Suprapubic skin (tissue), 4 donors: ENCODE data around the gene FCER2. TPM values are rescaled to one million over a fixed set of nuclear protein-coding genes. Genes with fewer than 3 reads are reported as not detected.
A peak's percentile ranks its signal among the peaks of the same experiment; 100 is the strongest.

Experiments
- DNase-seq, 2 donors: peaks; one replicate each; pipeline ENCODE4 v3.0.0-alpha.2; 2019; ENCODE audit warnings: low spot score in 2 of 2
- H3K27ac ChIP-seq: fragments of 200-600 bp; sonication (generic); one replicate; pipeline ENCODE4 v1.5.1; 2019
- H3K27me3 ChIP-seq: fragments of 200-600 bp; sonication (generic); one replicate; pipeline ENCODE4 v1.5.1; 2019
- H3K36me3 ChIP-seq: fragments of 200-600 bp; sonication (generic); one replicate; pipeline ENCODE4 v1.5.1; 2019
- H3K4me1 ChIP-seq: fragments of 200-600 bp; sonication (generic); one replicate; pipeline ENCODE4 v1.5.1; 2019
- H3K4me3 ChIP-seq: fragments of 200-600 bp; sonication (generic); one replicate; pipeline ENCODE4 v1.5.1; 2019; ENCODE audit warnings: mild to moderate bottlenecking
- H3K9me3 ChIP-seq: fragments of 200-600 bp; sonication (generic); one replicate; pipeline ENCODE4 v1.5.1; 2019
- EP300 ChIP-seq: sonication (generic); formaldehyde crosslinking; IDR thresholded peaks from one replicate; pipeline ENCODE4 v1.6.1; 2017; ENCODE audit warnings: antibody characterized with exemption
- POLR2A ChIP-seq, 2 donors: fragments of 450-650 bp; IDR thresholded peaks; one replicate each; pipeline ENCODE4 v1.6.1; 2017; ENCODE audit warnings: antibody characterized with exemption in 2 of 2, mild to moderate bottlenecking in 2 of 2, moderate library complexity in 2 of 2
- POLR2AphosphoS5 ChIP-seq, 3 donors: sonication (generic); formaldehyde crosslinking; IDR thresholded peaks; one replicate each; pipeline ENCODE4 v1.6.1; 2017; ENCODE audit warnings: antibody characterized with exemption in 3 of 3
- WGBS: methylation state at CpG from one replicate; pipeline ENCODE4 v1.1.5; 2018; 5-methylcytosine and 5-hydroxymethylcytosine counted together
- total RNA-seq, 4 donors: library from RNA; depleted of rRNA; stranded (reverse); fragments of >200 nt; gene quantifications; one replicate each; pipeline ENCODE4 v1.1.0, GENCODE V29; 2016
- TF ChIP-seq, protein P1 (sequence below), 2 donors: fragments of 200-600 bp in 1 of 2; fragments of 450-650 bp in 1 of 2; sonication (generic) in 1 of 2; IDR thresholded peaks; one replicate each; pipeline ENCODE4 v1.5.1; 2016 to 2019; ENCODE audit warnings: antibody characterized with exemption in 2 of 2, mild to moderate bottlenecking in 1 of 2, moderate library complexity in 1 of 2

FCER2 gene
- total RNA-seq, 4 donors from 2014 or later = not detected

DNA sequence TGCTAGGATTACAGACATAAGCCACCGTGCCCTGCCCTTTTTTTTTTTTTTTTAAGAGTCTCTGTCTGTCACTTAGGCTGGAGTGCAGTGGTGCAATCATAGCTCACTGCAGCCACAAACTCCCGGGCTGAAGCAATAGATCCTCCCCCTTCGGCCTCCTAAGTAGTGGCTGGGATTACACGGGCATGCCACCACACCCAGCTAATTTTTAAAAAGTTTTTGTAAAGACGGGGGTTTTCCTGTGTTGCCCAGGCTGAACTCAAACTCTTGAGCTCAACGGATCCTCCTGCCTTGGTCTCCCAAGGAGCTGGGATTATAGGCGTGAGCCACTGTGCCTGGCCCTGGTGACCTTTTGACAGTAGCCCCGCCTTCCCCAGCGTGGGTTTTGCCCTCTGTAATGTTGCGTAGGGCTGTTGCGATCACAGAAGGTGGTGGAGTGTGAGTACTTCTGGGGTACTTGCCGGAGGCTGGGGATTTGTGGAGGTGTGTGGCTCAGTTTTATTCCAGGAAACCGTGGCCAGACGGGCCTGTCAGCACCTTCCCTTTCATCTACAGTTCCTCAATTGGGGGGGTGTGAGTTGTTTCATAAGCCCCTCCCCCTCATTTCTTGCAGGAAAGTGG lies 44.7 kb downstream of the FCER2 start:
- Histone ChIP-seq H3K27me3 (no peaks in the 10 kb centered on the region), H3K27ac (no peak overlapping the region), H3K4me1 (peaks cover 6% of the 10 kb centered on the region), H3K36me3 (no peaks in the 10 kb centered on the region), H3K9me3 (no peaks in the 10 kb centered on the region), H3K4me3 (no peak overlapping the region)
- DNase-seq = no peak
- TF ChIP-seq EP300 (no peak), POLR2AphosphoS5 (IDR thresholded peaks at IDR 0.05) (no peak), POLR2A (IDR thresholded peaks at IDR 0.05) (no peak)
- TF ChIP-seq, protein P1, sequence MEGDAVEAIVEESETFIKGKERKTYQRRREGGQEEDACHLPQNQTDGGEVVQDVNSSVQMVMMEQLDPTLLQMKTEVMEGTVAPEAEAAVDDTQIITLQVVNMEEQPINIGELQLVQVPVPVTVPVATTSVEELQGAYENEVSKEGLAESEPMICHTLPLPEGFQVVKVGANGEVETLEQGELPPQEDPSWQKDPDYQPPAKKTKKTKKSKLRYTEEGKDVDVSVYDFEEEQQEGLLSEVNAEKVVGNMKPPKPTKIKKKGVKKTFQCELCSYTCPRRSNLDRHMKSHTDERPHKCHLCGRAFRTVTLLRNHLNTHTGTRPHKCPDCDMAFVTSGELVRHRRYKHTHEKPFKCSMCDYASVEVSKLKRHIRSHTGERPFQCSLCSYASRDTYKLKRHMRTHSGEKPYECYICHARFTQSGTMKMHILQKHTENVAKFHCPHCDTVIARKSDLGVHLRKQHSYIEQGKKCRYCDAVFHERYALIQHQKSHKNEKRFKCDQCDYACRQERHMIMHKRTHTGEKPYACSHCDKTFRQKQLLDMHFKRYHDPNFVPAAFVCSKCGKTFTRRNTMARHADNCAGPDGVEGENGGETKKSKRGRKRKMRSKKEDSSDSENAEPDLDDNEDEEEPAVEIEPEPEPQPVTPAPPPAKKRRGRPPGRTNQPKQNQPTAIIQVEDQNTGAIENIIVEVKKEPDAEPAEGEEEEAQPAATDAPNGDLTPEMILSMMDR (IDR thresholded peaks at IDR 0.05) = no peak
- 35% methylated on average over 8 of the region's 14 CpGs for WGBS

DNA sequence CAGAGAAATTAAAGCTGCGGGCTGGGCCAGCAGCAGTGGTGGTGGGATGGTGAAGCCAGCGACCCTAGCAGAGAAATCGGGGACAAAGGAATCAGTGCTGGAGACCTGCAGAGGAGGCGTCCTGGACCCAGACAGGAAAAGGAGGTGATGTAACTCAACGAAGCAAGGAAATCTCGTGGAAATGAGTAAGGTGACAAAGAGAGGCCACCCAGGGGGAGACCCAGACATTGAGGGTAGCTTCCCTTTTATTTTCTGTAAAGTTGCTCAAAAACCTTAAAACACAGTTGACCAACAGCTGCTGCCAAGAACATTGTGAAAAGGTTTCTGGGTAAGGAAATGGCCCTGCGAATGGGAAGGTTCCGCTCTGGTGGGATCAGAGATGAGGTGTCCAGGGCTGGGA lies 46.4 kb downstream of the FCER2 start:
- DNase-seq = no peak
- WGBS = 76% methylated on average over 8 of the region's 8 CpGs
- TF ChIP-seq EP300 (no peak), POLR2AphosphoS5 (IDR thresholded peaks at IDR 0.05) (no peak), POLR2A (IDR thresholded peaks at IDR 0.05) (no peak)
- TF ChIP-seq, protein P1 (IDR thresholded peaks at IDR 0.05) = no peak
- no peaks in the 10 kb centered on the region for H3K9me3 ChIP-seq
- H3K27me3 ChIP-seq = peaks cover 3% of the 10 kb centered on the region
- H3K4me3 ChIP-seq = no peak overlapping the region
- peaks cover 12% of the 10 kb centered on the region for H3K4me1 ChIP-seq
- H3K36me3 ChIP-seq = no peaks in the 10 kb centered on the region
- H3K27ac ChIP-seq = no peak overlapping the region

DNA sequence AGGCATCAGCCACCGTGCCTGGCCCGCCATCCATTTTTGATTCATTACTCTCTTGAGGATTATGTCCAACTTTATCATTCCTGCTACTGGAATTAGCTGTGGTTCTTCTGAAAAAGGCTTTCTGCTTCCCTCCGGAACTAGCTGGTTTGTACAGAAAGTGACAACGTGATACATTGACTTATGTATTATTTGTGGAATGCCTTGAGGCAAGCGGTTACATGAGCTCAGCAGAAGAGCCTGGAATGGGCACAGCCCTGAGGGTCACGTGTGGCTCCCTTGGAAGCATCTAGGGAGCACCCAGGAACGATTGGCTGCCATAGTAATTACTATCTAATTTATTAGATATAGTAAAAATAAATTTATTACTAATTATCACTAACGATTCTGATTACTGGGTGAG lies 47.5 kb downstream of the FCER2 start:
- Histone ChIP-seq H3K27ac (no peak overlapping the region), H3K4me1 (peaks cover 12% of the 10 kb centered on the region), H3K27me3 (peaks cover 7% of the 10 kb centered on the region), H3K9me3 (no peaks in the 10 kb centered on the region), H3K4me3 (no peak overlapping the region), H3K36me3 (no peaks in the 10 kb centered on the region)
- no peak for TF ChIP-seq POLR2AphosphoS5 (IDR thresholded peaks at IDR 0.05)
- TF ChIP-seq, protein P1 (IDR thresholded peaks at IDR 0.05) = no peak
- no peak for TF ChIP-seq EP300
- no peak for TF ChIP-seq POLR2A (IDR thresholded peaks at IDR 0.05)
- no peak for DNase-seq
- WGBS = 31% methylated on average over 8 of the region's 8 CpGs

DNA sequence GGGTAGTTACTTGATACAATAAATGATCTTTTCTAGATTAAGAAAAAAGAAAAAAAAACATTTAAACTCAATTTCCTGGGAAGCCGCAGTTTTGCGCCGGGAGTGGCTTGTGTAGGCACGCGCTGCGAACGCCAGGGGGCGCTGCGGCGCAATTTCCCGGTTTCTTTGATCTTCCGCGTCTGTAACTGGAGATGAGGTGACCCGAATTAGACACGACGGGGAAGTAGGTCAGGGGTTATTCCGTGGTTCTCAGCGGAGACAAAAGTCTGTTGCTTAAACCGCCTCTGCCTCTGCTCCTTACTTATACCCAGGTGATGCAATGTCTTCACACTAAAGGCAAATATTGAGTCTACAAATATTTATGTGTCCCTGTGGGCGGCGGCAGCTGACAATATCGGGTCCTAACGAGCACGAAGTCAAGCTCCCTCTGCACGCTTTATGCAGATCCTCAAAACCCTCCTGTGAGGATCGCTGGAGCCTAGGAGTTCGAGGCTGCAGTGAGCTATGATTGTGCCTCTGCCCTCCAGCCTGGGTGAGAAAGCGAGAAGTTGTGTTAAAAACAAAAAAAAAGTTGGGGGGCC lies 49.8 kb downstream of the FCER2 start:
- WGBS = 5% methylated on average over 28 of the region's 28 CpGs

DNA sequence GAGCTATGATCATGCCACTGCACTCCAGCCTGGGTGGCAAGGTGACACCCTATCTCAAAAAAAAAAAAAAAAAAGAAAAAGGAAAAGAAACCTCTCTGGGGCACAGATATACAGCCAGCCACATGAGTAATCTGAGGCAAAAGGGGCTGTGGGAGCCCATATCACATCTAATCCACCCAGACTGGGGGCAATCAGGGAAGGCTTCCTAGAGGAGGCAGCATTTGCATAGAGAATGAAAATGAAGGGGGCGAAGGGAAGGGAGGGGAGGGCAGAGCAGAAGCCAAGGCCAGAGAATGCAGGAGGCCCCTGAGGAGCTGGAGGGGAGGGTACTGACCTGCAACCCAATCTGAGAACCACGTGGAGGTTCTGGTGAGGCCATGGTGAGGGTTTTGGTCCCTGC lies 51.8 kb downstream of the FCER2 start:
- 54% methylated on average over 2 of the region's 2 CpGs for WGBS

More for the DNA sequence above, 49.8 kb downstream of the FCER2 start:
- Histone ChIP-seq H3K36me3 (peaks cover 6% of the 10 kb centered on the region), H3K27me3 (peaks cover 7% of the 10 kb centered on the region), H3K9me3 (no peaks in the 10 kb centered on the region), H3K4me3 (peak overlapping the region; percentile 1), H3K27ac (no peak overlapping the region), H3K4me1 (peaks cover 12% of the 10 kb centered on the region)
- TF ChIP-seq POLR2A (IDR thresholded peaks at IDR 0.05) = no peak
- TF ChIP-seq POLR2AphosphoS5 (IDR thresholded peaks at IDR 0.05) = peak in 1 of 3 donors; percentile 42
- TF ChIP-seq, protein P1 (IDR thresholded peaks at IDR 0.05) = peak; percentile 96 to 97
- no peak for TF ChIP-seq EP300
- peak; percentile 89 to 90 for DNase-seq

More for the DNA sequence above, 51.8 kb downstream of the FCER2 start:
- Histone ChIP-seq H3K4me1 (peaks cover 12% of the 10 kb centered on the region), H3K9me3 (no peaks in the 10 kb centered on the region), H3K36me3 (peaks cover 14% of the 10 kb centered on the region), H3K27ac (no peak overlapping the region), H3K27me3 (peaks cover 10% of the 10 kb centered on the region), H3K4me3 (no peak overlapping the region)
- TF ChIP-seq POLR2AphosphoS5 (IDR thresholded peaks at IDR 0.05) (no peak), EP300 (no peak), POLR2A (IDR thresholded peaks at IDR 0.05) (no peak)
- TF ChIP-seq, protein P1 (IDR thresholded peaks at IDR 0.05) = no peak
- DNase-seq = no peak
